ENCODE results near the gene CCL25.

The CCL25 gene

GRCh38 chr19:8064911-8065874 is 12.6 kb downstream of the CCL25 start:
- DNase-seq (ENCODE audit: low read depth) = no peak
- TF ChIP-seq, protein P1, sequence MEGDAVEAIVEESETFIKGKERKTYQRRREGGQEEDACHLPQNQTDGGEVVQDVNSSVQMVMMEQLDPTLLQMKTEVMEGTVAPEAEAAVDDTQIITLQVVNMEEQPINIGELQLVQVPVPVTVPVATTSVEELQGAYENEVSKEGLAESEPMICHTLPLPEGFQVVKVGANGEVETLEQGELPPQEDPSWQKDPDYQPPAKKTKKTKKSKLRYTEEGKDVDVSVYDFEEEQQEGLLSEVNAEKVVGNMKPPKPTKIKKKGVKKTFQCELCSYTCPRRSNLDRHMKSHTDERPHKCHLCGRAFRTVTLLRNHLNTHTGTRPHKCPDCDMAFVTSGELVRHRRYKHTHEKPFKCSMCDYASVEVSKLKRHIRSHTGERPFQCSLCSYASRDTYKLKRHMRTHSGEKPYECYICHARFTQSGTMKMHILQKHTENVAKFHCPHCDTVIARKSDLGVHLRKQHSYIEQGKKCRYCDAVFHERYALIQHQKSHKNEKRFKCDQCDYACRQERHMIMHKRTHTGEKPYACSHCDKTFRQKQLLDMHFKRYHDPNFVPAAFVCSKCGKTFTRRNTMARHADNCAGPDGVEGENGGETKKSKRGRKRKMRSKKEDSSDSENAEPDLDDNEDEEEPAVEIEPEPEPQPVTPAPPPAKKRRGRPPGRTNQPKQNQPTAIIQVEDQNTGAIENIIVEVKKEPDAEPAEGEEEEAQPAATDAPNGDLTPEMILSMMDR (IDR thresholded peaks at IDR 0.05; ENCODE audit: control insufficient read depth, insufficient read depth, low read depth, low read length, missing control alignments) = no peak

GRCh38 chr19:8065875-8066261 is 13.3 kb downstream of the CCL25 start:
- DNase-seq (ENCODE audit: low read depth) = no peak
- TF ChIP-seq, protein P1 (IDR thresholded peaks at IDR 0.05; ENCODE audit: control insufficient read depth, insufficient read depth, low read depth, low read length, missing control alignments) = no peak
- H3K4me3 ChIP-seq (ENCODE audit: control insufficient read depth, low read depth, low read length) = no peak overlapping the region

More at GRCh38 chr19:8064911-8065874, 12.6 kb downstream of the CCL25 start:
- H3K4me3 ChIP-seq (ENCODE audit: control insufficient read depth, low read depth, low read length) = no peak overlapping the region

- no peak overlapping the region for H3K4me3 ChIP-seq (ENCODE audit: control insufficient read depth, low read depth, low read length)
- DNase-seq (ENCODE audit: low read depth) = no peak
- TF ChIP-seq, protein P1 (IDR thresholded peaks at IDR 0.05; ENCODE audit: control insufficient read depth, insufficient read depth, low read depth, low read length, missing control alignments) = peak; percentile 45
Measured at GRCh38 chr19:8069096-8069973, 16.8 kb downstream of the CCL25 start.

GRCh38 chr19:8071912-8072311 is 19.4 kb downstream of the CCL25 start:
- TF ChIP-seq, protein P1 (IDR thresholded peaks at IDR 0.05; ENCODE audit: control insufficient read depth, insufficient read depth, low read depth, low read length, missing control alignments) = no peak
- no peak overlapping the region for H3K4me3 ChIP-seq (ENCODE audit: control insufficient read depth, low read depth, low read length)
- DNase-seq (ENCODE audit: low read depth) = no peak

DNA sequence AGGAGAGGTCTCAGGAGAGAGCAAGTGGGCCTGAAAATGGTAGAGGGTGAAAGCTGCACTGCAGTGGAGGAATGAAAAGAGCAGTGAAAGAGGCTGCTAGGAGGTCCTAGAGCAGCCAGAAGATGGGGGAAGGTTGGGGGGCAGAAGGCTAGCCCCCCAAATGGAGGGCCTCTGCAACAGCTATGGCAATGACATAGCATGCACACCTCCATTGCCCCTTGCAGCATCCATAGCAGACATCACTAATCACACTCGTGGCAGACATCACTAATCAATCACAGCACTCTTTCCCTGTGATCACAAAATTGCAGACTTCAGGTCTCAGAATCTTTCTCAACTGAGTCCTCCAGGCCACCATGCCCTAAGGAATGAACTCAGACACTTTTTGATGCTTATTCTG is 21.9 kb downstream of the CCL25 start:
- TF ChIP-seq, protein P1 (IDR thresholded peaks at IDR 0.05; ENCODE audit: control insufficient read depth, insufficient read depth, low read depth, low read length, missing control alignments) = no peak
- no peak overlapping the region for H3K4me3 ChIP-seq (ENCODE audit: control insufficient read depth, low read depth, low read length)
- no peak for DNase-seq (ENCODE audit: low read depth)

Data from AG09309 (cell line).